Left hindlimb (tissue), 1 donor: ENCODE data around the gene LGI4.

ENCODE experiments used
- DNase-seq: peaks from one replicate; pipeline ENCODE4 v3.0.0-alpha.2; 2018

The LGI4 gene

GRCh38 chr19:35134601-35135242, at the start of gene LGI4:
Gene LGI4 (minus strand): TSS chr19:35135059. CDS start chr19:35134680, 379 bp downstream.
- DNase-seq: peak; percentile 43

DNA sequence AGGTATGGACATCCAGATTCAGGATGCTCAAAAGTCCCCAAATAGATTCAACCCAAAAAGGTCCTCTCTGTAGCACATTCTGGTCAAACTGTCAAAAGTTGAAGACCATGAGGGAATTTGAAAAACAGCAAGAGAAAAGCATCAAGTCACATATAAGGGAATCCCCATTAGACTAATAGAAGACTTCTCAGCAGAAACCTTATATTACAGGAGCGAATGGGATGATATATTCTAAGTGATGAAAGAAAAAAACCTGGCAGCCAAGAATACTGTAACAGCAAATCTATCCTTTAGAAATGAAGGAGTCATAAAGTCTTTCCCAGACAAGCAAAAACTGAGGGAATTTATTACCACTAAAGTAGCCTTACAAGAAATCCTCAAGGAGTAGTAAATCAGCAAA, 49.4 kb upstream of the LGI4 start:
- no peak for DNase-seq

- DNase-seq: no peak
Measured at GRCh38 chr19:35181387-35181786, 46.5 kb upstream of the LGI4 start.

- no peak for DNase-seq
Measured at GRCh38 chr19:35179830-35180229, 45.0 kb upstream of the LGI4 start.

- no peak for DNase-seq
Measured at GRCh38 chr19:35178701-35179100, 43.8 kb upstream of the LGI4 start.

DNA sequence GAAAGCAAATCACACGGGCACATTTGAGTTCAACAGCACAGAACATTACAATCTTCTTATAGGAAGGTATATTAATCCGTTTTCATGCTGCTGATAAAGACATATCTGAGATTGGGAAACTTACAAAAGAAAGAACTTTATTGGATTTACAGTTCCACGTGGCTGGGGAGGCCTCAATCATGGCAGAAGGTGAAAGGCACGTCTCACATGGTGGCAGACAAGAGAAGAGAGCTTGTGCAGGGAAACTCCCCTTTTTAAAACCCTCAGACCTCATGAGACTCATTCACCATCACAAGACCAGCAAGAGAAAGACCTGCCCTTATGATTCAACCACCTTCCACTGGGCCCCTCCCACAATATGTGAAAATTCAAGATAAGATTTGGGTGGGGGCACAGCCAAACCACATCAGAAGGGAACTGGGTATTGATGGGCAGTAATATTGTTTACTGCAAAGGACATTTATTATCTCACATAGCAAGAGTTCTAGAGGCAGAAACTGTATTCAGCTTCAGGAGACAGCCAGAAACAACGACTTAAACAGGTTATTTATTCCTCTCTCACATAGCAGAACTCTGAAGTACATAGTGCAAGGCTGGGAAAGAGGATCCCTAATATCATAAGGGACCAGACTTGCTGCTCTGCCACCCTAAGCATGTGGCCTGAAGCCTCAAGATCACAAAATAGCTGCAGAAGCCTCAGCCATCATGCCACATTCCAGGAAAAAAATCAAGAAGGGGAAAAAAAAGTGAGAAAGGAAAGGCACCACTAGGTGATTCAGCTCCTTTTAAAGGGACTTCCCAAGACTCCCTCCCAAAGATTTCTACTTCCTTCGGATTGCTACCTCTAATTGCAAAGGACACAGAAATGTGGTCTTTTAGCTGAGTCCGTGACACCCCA, 42.8 kb upstream of the LGI4 start:
- DNase-seq: no peak

GRCh38 chr19:35176181-35176570, 41.3 kb upstream of the LGI4 start:
- no peak for DNase-seq

DNA sequence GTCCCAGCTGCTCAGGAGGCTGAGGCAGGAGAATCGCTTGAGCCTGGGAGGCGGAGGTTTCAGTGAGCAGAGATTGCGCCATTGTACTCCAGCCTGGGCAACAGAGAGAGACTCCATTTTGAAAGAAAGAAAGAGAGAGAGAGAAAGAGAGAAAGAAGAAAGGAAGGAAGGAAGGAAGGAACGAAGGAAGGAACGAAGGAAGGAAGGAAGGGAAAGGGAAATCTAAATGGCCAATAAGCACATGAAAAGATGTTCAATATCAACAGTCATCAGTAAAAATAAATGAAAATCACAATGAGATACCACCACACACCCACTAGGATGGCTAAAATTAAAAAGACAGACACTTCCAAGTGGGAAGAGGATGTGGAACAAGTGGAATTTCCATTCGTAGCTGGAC, 39.4 kb upstream of the LGI4 start:
- DNase-seq: no peak

DNA sequence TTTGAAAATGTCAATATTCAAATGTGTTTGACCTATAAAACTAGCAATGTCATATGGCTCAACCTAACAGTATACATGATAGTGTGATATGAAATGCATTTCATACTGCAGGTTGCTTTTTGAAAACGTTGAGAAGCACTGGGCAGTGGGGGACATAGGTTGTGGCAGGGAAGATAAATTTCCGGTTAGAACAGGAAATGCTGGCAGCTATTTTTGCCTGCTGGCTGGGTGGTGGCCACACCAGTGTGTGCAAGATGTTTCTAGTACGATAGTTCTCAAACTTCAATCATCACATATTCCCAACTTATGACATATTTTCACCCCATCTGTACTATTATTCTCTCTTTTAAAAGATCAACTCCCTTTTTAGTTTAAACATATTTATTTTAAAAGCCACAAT, 36.9 kb upstream of the LGI4 start:
- DNase-seq: no peak

GRCh38 chr19:35170359-35171061, 35.7 kb upstream of the LGI4 start:
- no peak for DNase-seq

GRCh38 chr19:35169221-35169995, 34.5 kb upstream of the LGI4 start:
- no peak for DNase-seq

- DNase-seq: no peak
Measured at GRCh38 chr19:35168196-35168595, 33.3 kb upstream of the LGI4 start.

DNA sequence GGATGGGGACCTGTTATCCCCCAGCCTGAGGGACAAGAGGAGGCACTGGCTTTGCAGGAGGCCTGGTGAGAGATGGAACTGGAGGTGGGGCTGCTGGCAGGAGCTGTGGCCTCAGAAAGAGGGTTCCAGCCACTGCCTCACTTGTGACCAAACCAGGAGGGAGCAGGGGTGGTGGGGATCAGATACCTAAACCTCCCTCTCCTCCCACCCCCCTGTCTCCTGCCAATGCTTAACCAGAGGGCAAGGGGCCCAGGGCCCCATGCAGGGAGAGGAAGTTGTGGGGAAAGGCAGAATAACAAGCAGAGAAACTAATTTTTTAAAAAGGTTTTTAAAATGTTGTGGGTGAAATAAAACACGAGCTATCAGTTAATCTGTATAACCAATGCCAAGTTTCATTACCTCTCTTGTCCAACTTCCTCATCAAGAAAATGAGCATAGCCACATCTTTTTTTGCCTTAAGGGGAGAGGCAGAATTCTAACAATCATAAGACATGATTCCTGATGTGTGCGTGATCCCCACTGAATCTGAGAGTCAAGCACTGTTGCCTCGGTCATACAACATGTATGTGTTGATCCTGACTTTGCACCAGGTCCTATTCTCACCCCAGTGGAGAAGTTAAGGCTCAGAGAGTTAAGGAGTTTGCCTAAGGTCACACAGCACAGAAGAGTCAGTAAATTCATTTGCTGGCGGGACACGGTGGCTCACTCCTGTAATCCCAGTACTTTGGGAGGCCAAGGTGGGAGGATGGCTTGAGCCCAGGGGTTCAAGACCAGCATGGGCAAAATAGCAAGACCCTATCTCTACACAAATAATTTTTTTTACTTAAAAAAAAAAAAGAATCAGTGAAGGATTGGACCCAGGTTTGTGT, 32.6 kb upstream of the LGI4 start:
- DNase-seq: no peak

DNA sequence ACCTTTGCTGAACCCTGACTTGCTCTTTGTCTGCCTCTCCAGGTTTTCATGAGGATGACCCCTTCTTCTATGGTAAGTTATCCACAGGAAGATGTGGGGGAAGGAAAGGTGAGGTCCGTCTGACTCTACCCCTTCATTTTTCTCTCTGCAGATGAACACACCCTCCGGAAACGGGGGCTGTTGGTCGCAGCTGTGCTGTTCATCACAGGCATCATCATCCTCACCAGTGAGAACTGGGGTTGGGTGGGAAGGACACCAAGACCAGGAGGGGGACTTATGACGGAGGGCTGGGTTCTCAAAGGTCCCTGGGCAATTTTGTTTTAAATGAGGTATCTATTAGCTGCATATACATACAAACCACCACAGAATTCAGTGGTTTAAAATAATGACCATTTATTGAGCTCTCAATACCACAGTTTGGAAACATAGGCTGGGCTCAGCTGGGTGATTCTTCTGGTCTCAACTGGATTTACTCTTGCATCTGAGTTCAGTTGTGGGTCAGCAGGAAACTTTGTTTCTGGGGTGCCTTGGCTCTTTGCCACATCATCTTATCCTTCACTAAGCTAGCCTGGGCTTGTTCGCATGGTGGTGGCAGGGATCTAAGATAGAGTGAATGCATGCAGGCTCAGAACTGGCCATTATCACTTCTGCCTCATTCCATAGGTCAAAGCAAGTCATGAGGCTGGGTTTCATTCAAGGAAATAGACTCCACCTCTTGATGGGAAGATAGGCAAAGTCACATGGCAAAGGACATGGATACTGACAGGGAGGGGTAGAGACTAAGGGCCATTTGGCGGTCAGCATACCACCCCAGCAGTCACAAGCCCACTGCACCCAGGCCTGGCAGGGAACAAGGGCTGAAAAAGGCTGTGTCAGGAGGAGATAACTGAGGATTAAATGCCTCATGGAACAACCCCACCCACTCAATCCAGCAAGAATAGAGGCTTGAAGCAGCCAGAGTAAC, 31.5 kb upstream of the LGI4 start:
- no peak for DNase-seq

- DNase-seq: no peak
Measured at GRCh38 chr19:35165200-35166058, 30.6 kb upstream of the LGI4 start.

DNA sequence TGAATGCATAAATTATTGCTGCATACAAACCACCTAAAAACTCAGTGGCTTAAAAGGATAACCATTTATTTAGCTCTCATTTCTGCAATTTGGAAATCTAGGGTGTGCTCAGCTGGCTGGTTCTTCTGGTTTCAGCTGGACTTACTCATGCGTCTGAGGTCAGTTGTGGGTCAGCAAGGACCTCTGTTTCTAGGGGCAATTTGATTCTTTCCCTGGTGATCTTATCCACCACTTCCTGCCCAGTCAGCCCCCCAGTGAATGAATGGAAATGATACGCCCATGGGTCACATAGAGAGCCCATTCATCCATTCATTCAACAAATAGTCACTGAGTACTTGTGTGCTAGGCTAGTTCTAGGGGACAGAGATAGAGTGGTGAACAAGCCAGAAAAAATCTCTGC, 29.6 kb upstream of the LGI4 start:
- no peak for DNase-seq

GRCh38 chr19:35162471-35163326, 27.8 kb upstream of the LGI4 start:
- no peak for DNase-seq

DNA sequence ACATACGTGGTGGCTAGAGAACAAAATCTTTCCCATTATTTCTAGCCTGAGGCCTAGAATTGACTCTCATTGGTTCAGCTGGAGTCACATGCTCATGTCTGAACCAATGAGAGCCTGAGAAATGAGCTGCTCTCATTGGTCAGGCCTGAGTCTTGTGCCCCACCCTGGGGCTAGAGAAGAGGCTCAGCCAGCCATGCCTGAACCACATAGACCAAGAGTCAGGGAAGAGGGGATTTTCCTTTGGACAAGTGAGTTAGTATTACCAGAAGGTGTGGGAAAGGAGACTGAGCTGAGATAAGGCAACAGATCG, 26.5 kb upstream of the LGI4 start:
- DNase-seq: no peak
